Fibroblast of peridontal ligament (primary cell): Measurements from ENCODE around the gene ITPRID1.
"Not testable (repeated sequence)": the region's sequence is repeated elsewhere in the genome, so short reads cannot be mapped to it uniquely, and the experiment has no call there.

Source experiments
- DNase-seq: peaks from one replicate; pipeline ENCODE4 v3.0.0-alpha.2; 2010; ENCODE audit errors: extremely low read depth

ITPRID1 gene

GRCh38 chr7:31516680-31517502, 3.0 kb downstream of the ITPRID1 start:
- no peak for DNase-seq

- DNase-seq, result no peak
Measured at GRCh38 chr7:31517513-31517912, 3.6 kb downstream of the ITPRID1 start.

- DNase-seq, result no peak
Measured at GRCh38 chr7:31518766-31519165, 4.9 kb downstream of the ITPRID1 start.

- DNase-seq, result no peak
Measured at GRCh38 chr7:31521336-31522010, 7.6 kb downstream of the ITPRID1 start.

GRCh38 chr7:31526864-31527263, 13.0 kb downstream of the ITPRID1 start:
- no peak for DNase-seq

- no peak for DNase-seq
Measured at GRCh38 chr7:31529103-31529502, 15.2 kb downstream of the ITPRID1 start.

- not testable (repeated sequence) for DNase-seq
Measured at GRCh38 chr7:31540651-31541185, 26.8 kb downstream of the ITPRID1 start.

GRCh38 chr7:31545549-31545948, 31.7 kb downstream of the ITPRID1 start:
- no peak for DNase-seq

GRCh38 chr7:31549611-31550010, 35.7 kb downstream of the ITPRID1 start:
- no peak for DNase-seq

GRCh38 chr7:31550432-31550831, 36.5 kb downstream of the ITPRID1 start:
- DNase-seq, result no peak

GRCh38 chr7:31553661-31554081, 39.8 kb downstream of the ITPRID1 start:
- DNase-seq, result no peak

- DNase-seq, result no peak
Measured at GRCh38 chr7:31562002-31562401, 48.1 kb downstream of the ITPRID1 start.

- no peak for DNase-seq
Measured at GRCh38 chr7:31563522-31563921, 49.6 kb downstream of the ITPRID1 start.

- no peak for DNase-seq
Measured at GRCh38 chr7:31563951-31564350, 50.1 kb downstream of the ITPRID1 start.

GRCh38 chr7:31564661-31565060, 50.8 kb downstream of the ITPRID1 start:
- DNase-seq, result no peak

GRCh38 chr7:31569528-31569927, 55.6 kb downstream of the ITPRID1 start:
- DNase-seq, result no peak

GRCh38 chr7:31583526-31583925, 69.6 kb downstream of the ITPRID1 start:
- no peak for DNase-seq

GRCh38 chr7:31583942-31584341, 70.1 kb downstream of the ITPRID1 start:
- no peak for DNase-seq

- DNase-seq, result no peak
Measured at GRCh38 chr7:31595390-31595789, 81.5 kb downstream of the ITPRID1 start.

GRCh38 chr7:31602041-31602625, 88.2 kb downstream of the ITPRID1 start:
- DNase-seq, result no peak

GRCh38 chr7:31603046-31603445, 89.2 kb downstream of the ITPRID1 start:
- DNase-seq, result no peak

- no peak for DNase-seq
Measured at GRCh38 chr7:31613604-31614003, 99.7 kb downstream of the ITPRID1 start.

GRCh38 chr7:31633467-31633866, 119.6 kb downstream of the ITPRID1 start:
- no peak for DNase-seq
